PC-9 (cell line): ENCODE results near the gene COG3.

Experiments
- EZH2 ChIP-seq: fragments of 200-600 bp; sonication (generic); IDR thresholded peaks from 2 replicates; pipeline ENCODE4 v1.8.0; 2017; ENCODE audit warnings: antibody characterized with exemption, low read depth
- TF ChIP-seq, protein P1 (sequence below): fragments of 200-600 bp; sonication (generic); conservative IDR thresholded peaks from 2 replicates; pipeline ENCODE4 v1.6.1; 2017; ENCODE audit warnings: mixed run types, antibody characterized with exemption, mild to moderate bottlenecking, moderate library complexity

DNA sequence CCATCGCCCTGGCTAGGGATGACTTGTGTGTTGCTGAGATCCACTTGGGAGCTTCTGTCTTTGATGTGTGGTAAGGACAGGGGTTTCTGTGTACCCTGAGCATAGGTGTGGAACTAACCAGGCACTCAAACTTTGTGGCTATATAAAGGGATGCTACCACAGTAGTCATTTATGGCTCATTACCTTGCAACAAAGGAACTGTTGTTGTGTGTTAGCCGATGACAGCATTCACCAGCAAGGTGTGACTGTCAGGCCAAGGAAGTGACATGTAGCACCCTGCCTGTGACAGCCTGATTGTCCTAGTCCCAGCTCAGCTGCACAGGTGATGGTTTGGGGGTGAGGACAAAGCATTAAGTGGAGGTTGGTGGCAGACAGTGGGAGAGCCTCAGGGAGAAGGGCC lies 73.6 kb downstream of the COG3 start:
- TF ChIP-seq, protein P1, sequence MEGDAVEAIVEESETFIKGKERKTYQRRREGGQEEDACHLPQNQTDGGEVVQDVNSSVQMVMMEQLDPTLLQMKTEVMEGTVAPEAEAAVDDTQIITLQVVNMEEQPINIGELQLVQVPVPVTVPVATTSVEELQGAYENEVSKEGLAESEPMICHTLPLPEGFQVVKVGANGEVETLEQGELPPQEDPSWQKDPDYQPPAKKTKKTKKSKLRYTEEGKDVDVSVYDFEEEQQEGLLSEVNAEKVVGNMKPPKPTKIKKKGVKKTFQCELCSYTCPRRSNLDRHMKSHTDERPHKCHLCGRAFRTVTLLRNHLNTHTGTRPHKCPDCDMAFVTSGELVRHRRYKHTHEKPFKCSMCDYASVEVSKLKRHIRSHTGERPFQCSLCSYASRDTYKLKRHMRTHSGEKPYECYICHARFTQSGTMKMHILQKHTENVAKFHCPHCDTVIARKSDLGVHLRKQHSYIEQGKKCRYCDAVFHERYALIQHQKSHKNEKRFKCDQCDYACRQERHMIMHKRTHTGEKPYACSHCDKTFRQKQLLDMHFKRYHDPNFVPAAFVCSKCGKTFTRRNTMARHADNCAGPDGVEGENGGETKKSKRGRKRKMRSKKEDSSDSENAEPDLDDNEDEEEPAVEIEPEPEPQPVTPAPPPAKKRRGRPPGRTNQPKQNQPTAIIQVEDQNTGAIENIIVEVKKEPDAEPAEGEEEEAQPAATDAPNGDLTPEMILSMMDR = no peak
- no peak for TF ChIP-seq EZH2
